Coronary artery (tissue), 2 donors: Measurements from ENCODE around the gene MYO1H.

ENCODE experiments used
- DNase-seq: peaks from one replicate; pipeline ENCODE4 v3.0.0-alpha.2; 2017; ENCODE audit warnings: low spot score
- H3K27ac ChIP-seq, 2 donors: fragments of 200-600 bp; sonication (generic); one replicate each; pipeline ENCODE4 v1.5.1; 2016 to 2019
- H3K4me3 ChIP-seq: fragments of 200-600 bp; sonication (generic); 2 replicates; pipeline ENCODE4 v1.5.1; 2016; ENCODE audit warnings: mild to moderate bottlenecking, moderate library complexity
- CTCF ChIP-seq: fragments of 200-600 bp; sonication (generic); IDR thresholded peaks from one replicate; pipeline ENCODE4 v1.5.1; 2019; ENCODE audit warnings: antibody characterized with exemption

MYO1H gene

GRCh38 chr12:109475121-109475520 is 127.4 kb downstream of the MYO1H start:
- H3K4me3 ChIP-seq: peak overlapping the region; percentile 93
- H3K27ac ChIP-seq: peak overlapping the region; percentile 94 to 95
- TF ChIP-seq CTCF: no peak
- no peak for DNase-seq

GRCh38 chr12:109475993-109476806 is 128.5 kb downstream of the MYO1H start:
- TF ChIP-seq CTCF: no peak
- peak overlapping the region; percentile 93 for H3K4me3 ChIP-seq
- peak overlapping the region; percentile 94 to 95 for H3K27ac ChIP-seq
- no peak for DNase-seq

- DNase-seq: no peak
- no peak for TF ChIP-seq CTCF
- peak overlapping the region; percentile 93 for H3K4me3 ChIP-seq
- H3K27ac ChIP-seq: peak overlapping the region; percentile 94 to 95
These were observed 129.1 kb downstream of the MYO1H start for GRCh38 chr12:109476807-109477184.

- Histone ChIP-seq H3K4me3 (peak within 1 kb of the TSS; percentile 93), H3K27ac (peak within 1 kb of the TSS; percentile 94 to 95)
- no peak for TF ChIP-seq CTCF
- DNase-seq: peak; percentile 91
These were observed 129.7 kb downstream of the MYO1H start, which contains the start of the genes KCTD10 and UBE3B for GRCh38 chr12:109477185-109477962. Gene KCTD10, minus strand, starts transcription at chr12:109477300. Its CDS starts 38 bp downstream, at chr12:109477262. Gene UBE3B, plus strand, starts transcription at chr12:109477634. Its CDS starts 5,918 bp downstream, at chr12:109483552.

GRCh38 chr12:109477963-109478315 is 130.2 kb downstream of the MYO1H start:
- Histone ChIP-seq H3K27ac (peak overlapping the region; percentile 94 to 95), H3K4me3 (peak overlapping the region; percentile 93)
- TF ChIP-seq CTCF: no peak
- no peak for DNase-seq

- Histone ChIP-seq H3K4me3 (no peak overlapping the region), H3K27ac (no peak overlapping the region)
- TF ChIP-seq CTCF: no peak
- DNase-seq: no peak
These were observed 132.1 kb downstream of the MYO1H start for GRCh38 chr12:109479761-109480160.
